HepG2 (cell line): Measurements from ENCODE around the gene BFAR. TPM values are rescaled to one million over a fixed set of nuclear protein-coding genes. Genes with fewer than 3 reads are reported as not detected.

Source experiments
- CEBPB ChIP-seq: IDR thresholded peaks from 2 replicates; pipeline ENCODE4 v1.6.1; 2011; ENCODE audit warnings: low read depth, low read length, improper control_type of control experiment, borderline replicate concordance
- CREB1 ChIP-seq, 2 experiments: fragments of 450-650 bp in 1 of 2; IDR thresholded peaks; 2 replicates each; pipeline ENCODE4 v1.6.1; 2016 to 2017; ENCODE audit warnings: control low read depth in 1 of 2, mild to moderate bottlenecking in 1 of 2, missing compliant biosample characterization in 1 of 2, missing genetic modification characterization in 1 of 2
- EP300 ChIP-seq, 3 experiments: sonication (generic) in 1 of 3; formaldehyde crosslinking in 1 of 3; IDR thresholded peaks; 2 replicates each; pipeline versions ENCODE4 v1.5.1 to v1.6.1; 2011 to 2020; ENCODE audit warnings: low read depth in 2 of 3, low read length in 2 of 3, borderline replicate concordance in 1 of 3, improper control_type of control experiment in 1 of 3, mild to moderate bottlenecking in 1 of 3, missing genetic modification reagents in 1 of 3, moderate library complexity in 1 of 3
- GATAD2A ChIP-seq: IDR thresholded peaks from 2 replicates; pipeline ENCODE4 v1.6.1; 2016
- HNRNPL ChIP-seq: fragments of 200-400 bp; formaldehyde crosslinking; IDR thresholded peaks from 2 replicates; pipeline ENCODE4 v1.6.1; 2017; ENCODE audit warnings: mild to moderate bottlenecking, low read depth, low read length
- MED1 ChIP-seq: sonication (generic); formaldehyde crosslinking; IDR thresholded peaks from 2 replicates; pipeline ENCODE4 v1.4.0; 2020; ENCODE audit warnings: missing genetic modification reagents
- MIXL1 ChIP-seq: IDR thresholded peaks from 2 replicates; pipeline ENCODE4 v1.6.1; 2016
- NR2F6 ChIP-seq, 2 experiments: IDR thresholded peaks; 2 replicates each; pipeline ENCODE4 v1.6.1; 2016; ENCODE audit warnings: antibody characterized with exemption in 1 of 2, mild to moderate bottlenecking in 1 of 2
- SOX6 ChIP-seq, 2 experiments: fragments of 450-650 bp in 1 of 2; sonication (generic) in 1 of 2; formaldehyde crosslinking in 1 of 2; IDR thresholded peaks; 2 replicates each; pipeline versions ENCODE4 v1.4.0 to v1.6.1; 2017 to 2020; ENCODE audit warnings: antibody characterized with exemption in 1 of 2, mild to moderate bottlenecking in 1 of 2, missing genetic modification reagents in 1 of 2
- SP5 ChIP-seq: IDR thresholded peaks from 2 replicates; pipeline ENCODE4 v1.6.1; 2016; ENCODE audit warnings: low read depth, borderline replicate concordance
- STAG1 ChIP-seq: sonication (generic); formaldehyde crosslinking; IDR thresholded peaks from 2 replicates; pipeline ENCODE4 v1.4.0; 2020; ENCODE audit warnings: missing genetic modification reagents
- TCF7 ChIP-seq: sonication (generic); IDR thresholded peaks from 2 replicates; pipeline ENCODE4 v1.6.1; 2016; ENCODE audit warnings: antibody characterized with exemption, low read depth
- TEAD3 ChIP-seq: optimal IDR thresholded peaks from 2 replicates; pipeline ENCODE3; 2016; ENCODE audit warnings: borderline replicate concordance
- THRA ChIP-seq: sonication (generic); formaldehyde crosslinking; IDR thresholded peaks from 2 replicates; pipeline ENCODE4 v1.4.0; 2020; ENCODE audit warnings: missing genetic modification reagents, borderline replicate concordance
- ZNF766 ChIP-seq: sonication (generic); formaldehyde crosslinking; IDR thresholded peaks from 2 replicates; pipeline ENCODE4 v1.5.0; 2020; ENCODE audit warnings: missing genetic modification reagents, borderline replicate concordance
- polyA plus RNA-seq, 8 experiments: library from polyadenylated mRNA; depleted of rRNA in 3 of 8; stranded (reverse) in 7 of 8; unstranded in 1 of 8; fragments of >200 nt; fragmentation: Illumina TruSeq in 4 of 8; extraction: Trizol in 4 of 8; gene quantifications; 2 replicates each; pipeline versions ENCODE4 v1.2.1 to v1.2.3, GENCODE V29; 2011 to 2016; ENCODE audit warnings: low read depth in 4 of 8, missing spikeins in 1 of 8, mixed read lengths in 1 of 8; ENCODE audit not compliant: insufficient read depth in 1 of 8
- total RNA-seq, 5 experiments: library from RNA; depleted of rRNA; stranded (reverse); fragments of >200 nt; fragmentation: Illumina TruSeq; extraction: Trizol; gene quantifications; 2 replicates each; pipeline ENCODE4 v1.2.3, GENCODE V29; 2016; ENCODE audit warnings: low read depth in 1 of 5

Gene BFAR
- total and polyA plus RNA-seq, 2 of the 13 experiments (the other 11 are each of a cell fraction or from before 2014, with no cell fraction given): 96.9 to 120 TPM

- 0 out of 2 replicates have a peak, but pooled peaks have one; percentile 24 for TF ChIP-seq HNRNPL
- peak; percentile 11 for TF ChIP-seq TEAD3 (CRISPR knock-in tag)
- peak; percentile 97 for TF ChIP-seq CEBPB
- peak; percentile 32; the same call in 1 of the 2 replicates for TF ChIP-seq THRA (CRISPR knock-in tag)
- no peak for TF ChIP-seq ZNF766 (CRISPR knock-in tag)
- peak; percentile 62; the same call in 1 of the 2 replicates for TF ChIP-seq GATAD2A (CRISPR knock-in tag)
- peak; percentile 35; the same call in 1 of the 2 replicates for TF ChIP-seq TCF7
- TF ChIP-seq MED1: 0 out of 2 replicates have a peak, but pooled peaks have one; percentile 12
- no peak for TF ChIP-seq CREB1 (IDR thresholded peaks at IDR 0.05)
- peak; percentile 19; the same call in 1 of the 2 replicates for TF ChIP-seq CREB1 (CRISPR knock-in tag; IDR thresholded peaks at IDR 0.05)
- peak; percentile 95 for TF ChIP-seq MIXL1 (CRISPR knock-in tag)
- no peak for TF ChIP-seq SP5 (CRISPR knock-in tag)
- no peak for TF ChIP-seq STAG1
- TF ChIP-seq EP300 (IDR thresholded peaks at IDR 0.05; ENCODE audit: low read depth in 2 of 2, low read length in 2 of 2): peak in 1 of 2 experiments; percentile 27; a peak in 1 of 4 replicates
- no peak for TF ChIP-seq EP300 (CRISPR knock-in tag; IDR thresholded peaks at IDR 0.05; ENCODE audit: borderline replicate concordance)
- TF ChIP-seq NR2F6 (IDR thresholded peaks at IDR 0.05): no peak
- TF ChIP-seq NR2F6 (CRISPR knock-in tag; IDR thresholded peaks at IDR 0.05): 0 out of 2 replicates have a peak, but pooled peaks have one; percentile 18
- no peak for TF ChIP-seq SOX6 (IDR thresholded peaks at IDR 0.05)
- peak; percentile 41; the same call in 1 of the 2 replicates for TF ChIP-seq SOX6 (CRISPR knock-in tag; IDR thresholded peaks at IDR 0.05)
These were observed 24.1 kb upstream of the BFAR start (continued) for GRCh38 chr16:14608604-14609003.
